ENCODE measurements around the gene ZYX.

GRCh38 chr7:143437578-143437977 lies 56.4 kb downstream of the ZYX start:
- TF ChIP-seq POLR2A (IDR thresholded peaks at IDR 0.05) (no peak), CTCF (IDR thresholded peaks at IDR 0.05) (no peak), EP300 (IDR thresholded peaks at IDR 0.05) (no peak), POLR2AphosphoS5 (IDR thresholded peaks at IDR 0.05) (no peak)

All from suprapubic skin (tissue), 4 donors.